Mesendoderm (in vitro differentiated cells): ENCODE measurements around the gene CDRT15L2.
A peak's percentile ranks its signal among the peaks of the same experiment; 100 is the strongest.
"Not testable (repeated sequence)": the region's sequence is repeated elsewhere in the genome, so short reads cannot be mapped to it uniquely, and the experiment has no call there.

Source experiments
- DNase-seq: peaks from one replicate; pipeline ENCODE4 v3.0.0; 2013
- H2AK5ac ChIP-seq: 2 replicates; pipeline ENCODE4 v1.6.1; 2013; ENCODE audit warnings: low read length, inconsistent platforms
- H2BK120ac ChIP-seq: 2 replicates; pipeline ENCODE4 v1.6.1; 2013; ENCODE audit warnings: low read depth, mild to moderate bottlenecking, low read length, moderate library complexity, mixed read lengths
- H2BK15ac ChIP-seq: replicated peaks from 2 replicates; pipeline ENCODE4 v1.6.1; 2013; ENCODE audit warnings: low read depth, mild to moderate bottlenecking, moderate library complexity
- H2BK5ac ChIP-seq: 2 replicates; pipeline ENCODE4 v1.6.1; 2013; ENCODE audit warnings: low read length, inconsistent platforms
- H3K18ac ChIP-seq: 2 replicates; pipeline ENCODE4 v1.6.1; 2013; ENCODE audit warnings: mild to moderate bottlenecking, low read length, mixed read lengths
- H3K23ac ChIP-seq: one replicate; pipeline ENCODE4 v1.6.1; 2013; ENCODE audit warnings: low read length
- H3K27ac ChIP-seq: 2 replicates; pipeline ENCODE4 v1.5.1; 2013; ENCODE audit warnings: low read depth, mild to moderate bottlenecking, inconsistent platforms, low read length, moderate library complexity
- H3K27me3 ChIP-seq: 2 replicates; pipeline ENCODE4 v1.6.1; 2013; ENCODE audit warnings: low read length, control low read depth, mild to moderate bottlenecking, inconsistent platforms; ENCODE audit not compliant: insufficient read depth, poor library complexity
- H3K36me3 ChIP-seq: 2 replicates; pipeline ENCODE4 v1.6.1; 2013; ENCODE audit warnings: low read length, inconsistent platforms; ENCODE audit not compliant: control insufficient read depth, insufficient read depth
- H3K4ac ChIP-seq: one replicate; pipeline ENCODE4 v1.6.1; 2013; ENCODE audit warnings: low read depth, mild to moderate bottlenecking, low read length, moderate library complexity
- H3K4me1 ChIP-seq: 2 replicates; pipeline ENCODE4 v1.6.1; 2013; ENCODE audit warnings: low read depth, low read length, inconsistent platforms; ENCODE audit not compliant: control insufficient read depth
- H3K4me2 ChIP-seq: 2 replicates; pipeline ENCODE4 v1.6.1; 2013; ENCODE audit warnings: low read length
- H3K4me3 ChIP-seq: 2 replicates; pipeline ENCODE4 v1.5.1; 2013; ENCODE audit warnings: mild to moderate bottlenecking, low read length
- H3K56ac ChIP-seq: one replicate; pipeline ENCODE4 v1.6.1; 2013; ENCODE audit warnings: low read length
- H3K79me1 ChIP-seq: 2 replicates; pipeline ENCODE4 v1.6.1; 2013; ENCODE audit warnings: low read length, inconsistent platforms
- H3K79me2 ChIP-seq: 2 replicates; pipeline ENCODE4 v1.6.1; 2013; ENCODE audit warnings: mild to moderate bottlenecking, low read length; ENCODE audit not compliant: control insufficient read depth, insufficient read depth
- H3K9ac ChIP-seq: 2 replicates; pipeline ENCODE4 v1.6.1; 2013; ENCODE audit warnings: low read length, inconsistent platforms
- H4K5ac ChIP-seq: one replicate; pipeline ENCODE4 v1.6.1; 2013; ENCODE audit warnings: low read length
- H4K8ac ChIP-seq: one replicate; pipeline ENCODE4 v1.6.1; 2013; ENCODE audit warnings: low read depth, mild to moderate bottlenecking, control low read depth, low read length, moderate library complexity
- WGBS: extraction: QIAGEN DNeasy Blood & Tissue Kit; methylation state at CpG from one replicate; pipeline ENCODE4 v1.1.7; 2013; ENCODE audit warnings: low lambda C conversion rate, missing lambda C conversion rate; ENCODE audit not compliant: insufficient coverage; ENCODE audit errors: extremely low coverage; 5-methylcytosine and 5-hydroxymethylcytosine counted together

The CDRT15L2 gene

GRCh38 chr17:20583891-20584577 lies 4.5 kb downstream of the CDRT15L2 start:
- H3K27me3 ChIP-seq, H3K36me3 ChIP-seq, H3K4ac ChIP-seq, H3K27ac ChIP-seq, DNase-seq, H3K79me2 ChIP-seq, H3K9ac ChIP-seq, H3K18ac ChIP-seq, H4K5ac ChIP-seq, H3K23ac ChIP-seq, H2AK5ac ChIP-seq, H3K56ac ChIP-seq, H3K4me1 ChIP-seq, H3K4me3 ChIP-seq, H4K8ac ChIP-seq, H2BK120ac ChIP-seq, H3K79me1 ChIP-seq, H2BK5ac ChIP-seq, H3K4me2 ChIP-seq, H2BK15ac ChIP-seq: not testable (repeated sequence)
- no CpG with 5 or more reads among the region's 14 CpGs for WGBS

- not testable (repeated sequence) for H3K4me2 ChIP-seq, H3K4me3 ChIP-seq, H2AK5ac ChIP-seq, H3K23ac ChIP-seq, H2BK120ac ChIP-seq, H3K79me2 ChIP-seq, H4K5ac ChIP-seq, H3K36me3 ChIP-seq, H3K4me1 ChIP-seq, H3K27me3 ChIP-seq, H3K27ac ChIP-seq, H2BK15ac ChIP-seq, H3K79me1 ChIP-seq, H2BK5ac ChIP-seq
- Histone ChIP-seq H3K4ac (peak overlapping the region; percentile 71), H3K56ac (peak overlapping the region; percentile 30), H3K9ac (peak overlapping the region; percentile 39), H4K8ac (peak overlapping the region; percentile 81), H3K18ac (peak overlapping the region; percentile 89)
- peak; percentile 38 for DNase-seq
- no CpG with 5 or more reads among the region's 69 CpGs for WGBS
Observed at GRCh38 chr17:20588744-20589453, 9.4 kb downstream of the CDRT15L2 start.

DNA sequence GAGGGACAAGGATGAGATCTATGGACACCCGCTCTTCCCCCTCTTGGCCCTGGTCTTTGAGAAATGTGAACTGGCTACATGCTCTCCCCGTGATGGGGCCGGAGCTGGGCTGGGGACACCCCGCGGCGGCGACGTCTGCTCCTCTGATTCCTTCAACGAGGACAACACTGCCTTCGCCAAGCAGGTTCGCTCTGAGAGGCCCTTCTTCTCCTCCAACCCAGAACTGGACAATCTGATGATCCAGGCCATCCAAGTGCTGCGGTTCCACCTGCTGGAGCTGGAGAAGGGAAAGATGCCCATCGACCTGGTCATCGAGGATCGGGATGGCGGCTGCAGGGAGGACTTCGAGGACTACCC lies 9.9 kb downstream of the CDRT15L2 start:
- not testable (repeated sequence) for H2AK5ac ChIP-seq, H3K9ac ChIP-seq, H3K4me1 ChIP-seq, H2BK15ac ChIP-seq, H3K4ac ChIP-seq, H3K27me3 ChIP-seq, H3K27ac ChIP-seq, H3K36me3 ChIP-seq, H3K4me2 ChIP-seq, DNase-seq, H2BK5ac ChIP-seq, H2BK120ac ChIP-seq, H3K56ac ChIP-seq, H3K4me3 ChIP-seq, H3K23ac ChIP-seq, H4K8ac ChIP-seq, H3K79me2 ChIP-seq, H3K18ac ChIP-seq, H4K5ac ChIP-seq, H3K79me1 ChIP-seq
- WGBS, result no CpG with 5 or more reads among the region's 17 CpGs

- not testable (repeated sequence) for H2BK120ac ChIP-seq, H3K4me3 ChIP-seq, H3K56ac ChIP-seq, H3K27ac ChIP-seq, H3K27me3 ChIP-seq, H2AK5ac ChIP-seq, H3K79me2 ChIP-seq, H4K5ac ChIP-seq, H3K79me1 ChIP-seq, H3K9ac ChIP-seq, H2BK5ac ChIP-seq, H3K23ac ChIP-seq, DNase-seq, H3K4me1 ChIP-seq, H3K18ac ChIP-seq, H3K4me2 ChIP-seq, H3K36me3 ChIP-seq, H3K4ac ChIP-seq, H2BK15ac ChIP-seq, H4K8ac ChIP-seq
- WGBS, result no CpG with 5 or more reads among the region's 4 CpGs
Observed at GRCh38 chr17:20591040-20591439, 11.5 kb downstream of the CDRT15L2 start.

- not testable (repeated sequence) for H3K79me1 ChIP-seq, H3K36me3 ChIP-seq, H3K4me2 ChIP-seq, H3K4ac ChIP-seq, H4K5ac ChIP-seq, DNase-seq, H2BK5ac ChIP-seq, H3K4me3 ChIP-seq, H3K4me1 ChIP-seq, H2AK5ac ChIP-seq, H3K9ac ChIP-seq, H3K18ac ChIP-seq, H3K27me3 ChIP-seq, H3K23ac ChIP-seq, H4K8ac ChIP-seq, H3K56ac ChIP-seq, H3K79me2 ChIP-seq, H3K27ac ChIP-seq, H2BK120ac ChIP-seq, H2BK15ac ChIP-seq
- no CpG with 5 or more reads among the region's 1 CpG for WGBS
Observed at GRCh38 chr17:20605568-20605967, 26.0 kb downstream of the CDRT15L2 start.

- no CpG with 5 or more reads among the region's 3 CpGs for WGBS
- H2BK5ac ChIP-seq, H3K23ac ChIP-seq, H3K9ac ChIP-seq, H4K8ac ChIP-seq, H3K18ac ChIP-seq, DNase-seq, H3K79me1 ChIP-seq, H3K4ac ChIP-seq, H2BK120ac ChIP-seq, H3K56ac ChIP-seq, H3K79me2 ChIP-seq, H2BK15ac ChIP-seq, H2AK5ac ChIP-seq, H3K4me1 ChIP-seq, H3K4me3 ChIP-seq, H3K4me2 ChIP-seq, H3K27me3 ChIP-seq, H3K27ac ChIP-seq, H3K36me3 ChIP-seq, H4K5ac ChIP-seq: not testable (repeated sequence)
Observed at GRCh38 chr17:20609490-20609889, 30.0 kb downstream of the CDRT15L2 start.
